ENCODE results near the gene DDX20.

The DDX20 gene

DNA sequence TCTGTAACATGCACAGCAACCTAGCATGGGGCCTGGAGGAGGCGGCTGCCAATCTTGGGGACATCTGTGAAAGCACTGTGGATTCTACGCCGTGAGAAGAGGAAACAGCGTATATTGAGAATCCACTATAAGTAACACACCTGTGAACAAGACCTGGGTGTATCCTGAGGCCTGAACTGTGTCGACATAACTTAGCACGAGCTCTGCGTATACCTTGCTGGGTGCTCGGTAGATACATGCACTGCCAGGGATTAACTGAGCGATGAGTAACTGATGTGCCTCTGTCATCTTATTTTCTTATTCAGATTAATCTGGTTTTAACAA, 58.6 kb downstream of the DDX20 start:
- DNase-seq: no peak
- H3K27me3 ChIP-seq (replicated peaks; ENCODE audit: control insufficient read depth, insufficient read depth, low read length, poor library complexity, severe bottlenecking): no peaks in the 10 kb centered on the region
- H3K36me3 ChIP-seq (ENCODE audit: control insufficient read depth, insufficient read depth, low read length): no peaks in the 10 kb centered on the region
- H3K4me1 ChIP-seq (ENCODE audit: control insufficient read depth, insufficient read depth, low read length, poor library complexity, severe bottlenecking): no peaks in the 10 kb centered on the region
- no peak overlapping the region for H3K4me3 ChIP-seq (ENCODE audit: insufficient read depth, low read depth, low read length, poor library complexity, severe bottlenecking)
- H3K27ac ChIP-seq (ENCODE audit: insufficient read depth, low read length, poor library complexity, severe bottlenecking): no peak overlapping the region
- no peaks in the 10 kb centered on the region for H3K9me3 ChIP-seq (ENCODE audit: control insufficient read depth, low read length)

DNA sequence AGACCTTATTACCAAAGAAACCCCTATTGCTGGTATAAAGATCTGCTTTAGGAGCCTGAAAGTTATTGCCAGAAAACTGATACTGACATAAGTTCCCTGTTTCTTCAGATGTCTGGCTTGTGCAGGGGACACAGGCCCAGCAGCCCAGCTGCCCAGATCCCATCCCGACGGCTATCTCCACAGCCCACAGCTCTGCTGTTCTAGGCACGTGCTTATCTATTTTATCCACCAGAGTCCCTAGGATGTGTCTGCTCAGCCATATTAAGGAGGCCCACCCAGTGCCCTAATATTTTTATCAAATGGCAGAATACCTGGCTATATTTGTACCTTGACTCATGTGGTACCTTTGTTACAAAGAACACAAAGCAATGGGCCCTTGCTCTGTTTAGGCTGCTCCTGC, 58.9 kb downstream of the DDX20 start:
- H3K9me3 ChIP-seq (ENCODE audit: control insufficient read depth, low read length): no peaks in the 10 kb centered on the region
- H3K4me1 ChIP-seq (ENCODE audit: control insufficient read depth, insufficient read depth, low read length, poor library complexity, severe bottlenecking): no peaks in the 10 kb centered on the region
- H3K27me3 ChIP-seq (replicated peaks; ENCODE audit: control insufficient read depth, insufficient read depth, low read length, poor library complexity, severe bottlenecking): no peaks in the 10 kb centered on the region
- H3K36me3 ChIP-seq (ENCODE audit: control insufficient read depth, insufficient read depth, low read length): no peaks in the 10 kb centered on the region
- no peak overlapping the region for H3K27ac ChIP-seq (ENCODE audit: insufficient read depth, low read length, poor library complexity, severe bottlenecking)
- DNase-seq: no peak
- H3K4me3 ChIP-seq (ENCODE audit: insufficient read depth, low read depth, low read length, poor library complexity, severe bottlenecking): no peak overlapping the region

All from effector memory CD4-positive, alpha-beta T cell (primary cell).